Transverse colon (tissue), 4 donors: ENCODE measurements around the gene BDKRB1. TPM values are rescaled to one million over a fixed set of nuclear protein-coding genes. Genes with fewer than 3 reads are reported as not detected.
A peak's percentile ranks its signal among the peaks of the same experiment; 100 is the strongest.

Source experiments
- DNase-seq: peaks from one replicate; pipeline ENCODE4 v3.0.0-alpha.2; 2019
- H3K27ac ChIP-seq, 4 donors: fragments of 200-600 bp; sonication (generic); 2 replicates each; pipeline ENCODE4 v1.5.1; 2016 to 2018; ENCODE audit warnings: inconsistent platforms in 4 of 4
- H3K27me3 ChIP-seq: fragments of 200-600 bp; sonication (generic); 2 replicates; pipeline ENCODE4 v1.5.1; 2017; ENCODE audit warnings: inconsistent platforms
- H3K36me3 ChIP-seq, 4 donors: fragments of 200-600 bp; sonication (generic); 2 replicates each; pipeline ENCODE4 v1.5.1; 2017 to 2019; ENCODE audit warnings: inconsistent platforms in 4 of 4
- H3K4me1 ChIP-seq, 4 donors: fragments of 200-600 bp; sonication (generic); 2 replicates each; pipeline ENCODE4 v1.5.1; 2017 to 2020; ENCODE audit warnings: inconsistent platforms in 4 of 4
- H3K4me3 ChIP-seq, 4 donors: fragments of 200-600 bp; sonication (generic); 1 replicate in 1 of 4; 2 replicates in 3 of 4; pipeline versions ENCODE4 v1.5.1 to v1.6.1; 2017 to 2019; ENCODE audit warnings: inconsistent platforms in 4 of 4
- H3K9me3 ChIP-seq, 2 donors: fragments of 200-600 bp; sonication (generic); 2 replicates each; pipeline ENCODE4 v1.5.1; 2017 to 2019; ENCODE audit warnings: inconsistent platforms in 2 of 2
- EP300 ChIP-seq: sonication (generic); formaldehyde crosslinking; IDR thresholded peaks from one replicate; pipeline ENCODE4 v1.6.1; 2017; ENCODE audit warnings: antibody characterized with exemption, low read depth
- POLR2A ChIP-seq: fragments of 450-650 bp; IDR thresholded peaks from one replicate; pipeline ENCODE4 v1.6.1; 2016; ENCODE audit warnings: antibody characterized with exemption, mild to moderate bottlenecking, moderate library complexity
- POLR2AphosphoS5 ChIP-seq, 3 donors: sonication (generic); formaldehyde crosslinking; IDR thresholded peaks; one replicate each; pipeline ENCODE4 v1.6.1; 2016; ENCODE audit warnings: antibody characterized with exemption in 3 of 3
- WGBS, 2 donors: methylation state at CpG; one replicate each; pipeline ENCODE4 v1.1.5; 2018; ENCODE audit warnings: low coverage in 1 of 2; 5-methylcytosine and 5-hydroxymethylcytosine counted together
- in situ Hi-C, 4 donors: fragments of 200-750 bp; cut with MboI; loops; one replicate each; pipeline versions ENCODE4 v1.15.0 to v1.15.1; 2017; ENCODE audit warnings: low sequenced_read_pairs in 3 of 4, low pct_ligation_motif_present in 1 of 4, low pct_unique_long_range_greater_than_20kb in 1 of 4
- intact Hi-C: fragments of 100-400 bp; cut with DNase I; formaldehyde crosslinking; loops from one replicate; pipeline ENCODE4 v1.15.1; 2023; ENCODE audit warnings: low total_unique reads
- total RNA-seq, 4 donors: library from RNA; depleted of rRNA; stranded (reverse); fragments of >200 nt; gene quantifications; one replicate each; pipeline ENCODE4 v1.1.0, GENCODE V29; 2016
- TF ChIP-seq, protein P1 (sequence below), 5 experiments: fragments of 200-600 bp in 3 of 5; fragments of 450-650 bp in 2 of 5; sonication (generic) in 3 of 5; IDR thresholded peaks; 1 replicate in 2 of 5; 2 replicates in 3 of 5; pipeline ENCODE4 v1.5.1; 2016 to 2017; ENCODE audit warnings: antibody characterized with exemption in 5 of 5, inconsistent platforms in 3 of 5, mild to moderate bottlenecking in 2 of 5, moderate library complexity in 1 of 5

Gene BDKRB1
- total RNA-seq, 4 donors from 2014 or later, result 1.1 to 4.4 (median 2.3) TPM

DNA sequence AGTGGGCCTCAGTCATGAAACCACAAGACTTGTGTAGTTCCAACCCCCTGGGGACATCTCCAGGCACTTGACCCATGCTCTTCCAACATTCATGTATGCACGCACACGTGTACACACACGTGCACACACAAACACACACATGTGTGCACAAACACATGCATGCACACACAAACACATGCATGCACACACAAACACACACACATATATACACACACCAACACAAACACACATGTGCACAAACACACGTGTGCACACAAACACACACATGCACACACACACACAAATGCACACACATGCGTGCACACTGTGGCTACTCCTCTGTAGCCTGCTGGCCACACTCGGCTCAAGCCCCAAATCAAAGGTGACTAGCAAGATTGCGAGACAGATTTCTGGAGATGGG is 28.6 kb upstream of the BDKRB1 start:
- H3K9me3 ChIP-seq, result no peaks in the 10 kb centered on the region
- 86 to 97% methylated on average over 6 to 7 of the region's 7 CpGs for WGBS, 2 donors
- H3K27ac ChIP-seq, result no peak overlapping the region
- intact Hi-C loops, result no loop called here
- H3K27me3 ChIP-seq, result no peaks in the 10 kb centered on the region
- no peak overlapping the region for H3K4me3 ChIP-seq
- TF ChIP-seq POLR2A, result no peak
- TF ChIP-seq, protein P1, sequence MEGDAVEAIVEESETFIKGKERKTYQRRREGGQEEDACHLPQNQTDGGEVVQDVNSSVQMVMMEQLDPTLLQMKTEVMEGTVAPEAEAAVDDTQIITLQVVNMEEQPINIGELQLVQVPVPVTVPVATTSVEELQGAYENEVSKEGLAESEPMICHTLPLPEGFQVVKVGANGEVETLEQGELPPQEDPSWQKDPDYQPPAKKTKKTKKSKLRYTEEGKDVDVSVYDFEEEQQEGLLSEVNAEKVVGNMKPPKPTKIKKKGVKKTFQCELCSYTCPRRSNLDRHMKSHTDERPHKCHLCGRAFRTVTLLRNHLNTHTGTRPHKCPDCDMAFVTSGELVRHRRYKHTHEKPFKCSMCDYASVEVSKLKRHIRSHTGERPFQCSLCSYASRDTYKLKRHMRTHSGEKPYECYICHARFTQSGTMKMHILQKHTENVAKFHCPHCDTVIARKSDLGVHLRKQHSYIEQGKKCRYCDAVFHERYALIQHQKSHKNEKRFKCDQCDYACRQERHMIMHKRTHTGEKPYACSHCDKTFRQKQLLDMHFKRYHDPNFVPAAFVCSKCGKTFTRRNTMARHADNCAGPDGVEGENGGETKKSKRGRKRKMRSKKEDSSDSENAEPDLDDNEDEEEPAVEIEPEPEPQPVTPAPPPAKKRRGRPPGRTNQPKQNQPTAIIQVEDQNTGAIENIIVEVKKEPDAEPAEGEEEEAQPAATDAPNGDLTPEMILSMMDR (IDR thresholded peaks at IDR 0.05), result no peak
- TF ChIP-seq EP300, result no peak
- no peak for TF ChIP-seq POLR2AphosphoS5 (IDR thresholded peaks at IDR 0.05)
- H3K4me1 ChIP-seq, result peaks cover 4 to 24% (median 14%) of the 10 kb centered on the region in 4 donors
- in situ Hi-C loops, result no loop called here
- no peaks in the 10 kb centered on the region for H3K36me3 ChIP-seq
- DNase-seq, result no peak

DNA sequence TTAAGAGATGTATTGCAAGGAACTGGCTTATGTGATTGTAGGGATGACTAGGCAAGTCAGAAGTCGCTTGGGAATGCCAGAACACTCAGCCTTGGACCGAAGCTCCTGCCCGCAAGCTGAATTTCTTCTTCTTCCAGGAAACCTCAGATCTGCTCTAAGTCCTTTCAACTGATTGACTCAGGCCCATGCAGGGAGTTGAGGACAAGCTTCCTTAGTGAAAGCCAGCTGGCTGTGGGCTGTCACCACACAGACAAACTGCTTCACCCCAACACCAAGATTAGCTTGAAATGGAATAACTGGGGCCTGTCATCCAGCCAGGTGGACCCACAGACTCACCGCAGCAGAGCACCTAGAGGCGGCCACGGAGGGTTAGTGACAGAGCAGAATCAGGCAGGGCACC is 26.7 kb upstream of the BDKRB1 start:
- TF ChIP-seq POLR2AphosphoS5 (IDR thresholded peaks at IDR 0.05) (no peak), POLR2A (no peak), EP300 (no peak)
- TF ChIP-seq, protein P1 (IDR thresholded peaks at IDR 0.05), result no peak
- Histone ChIP-seq H3K4me3 (no peak overlapping the region), H3K27me3 (no peaks in the 10 kb centered on the region), H3K9me3 (no peaks in the 10 kb centered on the region), H3K36me3 (no peaks in the 10 kb centered on the region), H3K4me1 (peaks cover 9 to 28% (median 18%) of the 10 kb centered on the region in 4 donors), H3K27ac (no peak overlapping the region)
- 94% methylated on average over 6 of the region's 6 CpGs; no CpG with 5 or more reads in 1 of the 2 donors for WGBS, 2 donors
- in situ Hi-C loops, result no loop called here
- no peak for DNase-seq
- intact Hi-C loops, result no loop called here

- intact Hi-C loops (no loop called here), in situ Hi-C loops (no loop called here)
- TF ChIP-seq, protein P1 (IDR thresholded peaks at IDR 0.05), result no peak
- TF ChIP-seq EP300 (no peak), POLR2AphosphoS5 (IDR thresholded peaks at IDR 0.05) (no peak), POLR2A (no peak)
- Histone ChIP-seq H3K27ac (peak overlapping the region in 2 of 4 donors; percentile 17 to 21), H3K4me1 (peaks cover 0 to 12% (median 8%) of the 10 kb centered on the region in 4 donors), H3K9me3 (no peaks in the 10 kb centered on the region), H3K4me3 (no peak overlapping the region), H3K36me3 (no peaks in the 10 kb centered on the region), H3K27me3 (no peaks in the 10 kb centered on the region)
- WGBS, 2 donors, result 72 to 74% methylated on average over 2 to 4 of the region's 4 CpGs
- DNase-seq, result no peak
Measured at GRCh38 chr14:96231056-96231455, 25.0 kb upstream of the BDKRB1 start.

DNA sequence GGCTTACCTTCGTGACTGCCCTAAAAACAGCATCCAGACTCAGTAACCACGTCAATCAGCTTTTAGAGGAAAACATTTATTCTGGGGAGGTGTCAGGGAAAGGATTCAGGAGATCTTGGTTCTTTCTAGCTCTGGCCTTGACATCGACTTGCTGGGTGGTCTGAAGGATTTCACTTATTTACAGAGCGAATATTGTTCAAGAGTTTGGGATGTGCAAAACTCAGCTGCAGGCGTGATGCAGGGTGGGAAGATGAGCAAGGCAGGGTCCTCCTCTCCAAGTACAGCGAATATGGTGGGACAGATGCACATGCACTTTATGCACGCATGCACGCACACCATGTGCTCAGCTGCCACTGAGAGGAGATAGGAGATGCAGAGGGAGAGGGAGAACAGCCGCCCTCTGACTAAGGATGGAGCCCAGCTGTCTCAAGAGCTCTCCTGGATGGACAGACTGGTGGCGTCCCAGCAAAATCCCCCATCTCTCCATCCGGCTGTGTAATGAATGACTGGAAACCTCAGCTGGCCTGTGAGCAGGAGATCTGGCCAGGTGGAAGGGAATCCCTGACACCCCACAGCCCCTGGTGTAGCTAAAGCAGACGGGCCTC is 24.4 kb upstream of the BDKRB1 start:
- intact Hi-C loops, result no loop called here
- no peaks in the 10 kb centered on the region for H3K27me3 ChIP-seq
- H3K27ac ChIP-seq, result peak overlapping the region in 2 of 4 donors; percentile 17 to 21
- H3K4me1 ChIP-seq, result peaks cover 0 to 10% (median 7%) of the 10 kb centered on the region in 4 donors
- no peaks in the 10 kb centered on the region for H3K9me3 ChIP-seq
- 66% methylated on average over 12 of the region's 12 CpGs; no CpG with 5 or more reads in 1 of the 2 donors for WGBS, 2 donors
- no peaks in the 10 kb centered on the region for H3K36me3 ChIP-seq
- in situ Hi-C loops, result no loop called here
- TF ChIP-seq POLR2A (no peak), EP300 (no peak), POLR2AphosphoS5 (IDR thresholded peaks at IDR 0.05) (no peak)
- TF ChIP-seq, protein P1 (IDR thresholded peaks at IDR 0.05), result no peak
- DNase-seq, result no peak
- H3K4me3 ChIP-seq, result no peak overlapping the region
